ENCODE data around the gene TEC.
"Not testable (repeated sequence)": the region's sequence is repeated elsewhere in the genome, so short reads cannot be mapped to it uniquely, and the experiment has no call there.

Gene TEC

GRCh38 chr4:48222491-48222890 lies 47.1 kb downstream of the TEC start:
- no peak overlapping the region for H3K27ac ChIP-seq (ENCODE audit: low read length)
- H3K4me1 ChIP-seq (ENCODE audit: low read length) = peaks cover 8% of the 10 kb centered on the region; the same call in 1 of the 2 replicates
- no peak overlapping the region for H2AFZ ChIP-seq (ENCODE audit: low read length)
- no peaks in the 10 kb centered on the region for H3K9me2 ChIP-seq (replicated peaks; ENCODE audit: insufficient read depth, low read length)
- peaks cover 9% of the 10 kb centered on the region; the same call in 1 of the 2 replicates for H3F3A ChIP-seq (ENCODE audit: insufficient read depth, low read length)
- no peaks in the 10 kb centered on the region for H4K20me1 ChIP-seq (ENCODE audit: insufficient read depth, low read length)
- H3K9me3 ChIP-seq (replicated peaks; ENCODE audit: insufficient read depth, low read length) = no peaks in the 10 kb centered on the region
- no peak overlapping the region for H3K9ac ChIP-seq (ENCODE audit: low read length)
- no peak for TF ChIP-seq EZH2phosphoT487 (IDR thresholded peaks at IDR 0.05; ENCODE audit: low read length)
- no peak for TF ChIP-seq EZH2 (optimal IDR thresholded peaks at IDR 0.05; ENCODE audit: low read depth, low read length)
- H3K4me2 ChIP-seq (ENCODE audit: low read depth, low read length) = no peak overlapping the region
- H3K36me3 ChIP-seq (replicated peaks; ENCODE audit: insufficient read depth, low read length) = 0 out of 2 replicates have a peak, but pooled peaks cover 6% of the 10 kb centered on the region
- H3K4me3 ChIP-seq (ENCODE audit: low read length) = no peak overlapping the region
- H3K79me2 ChIP-seq (ENCODE audit: low read length) = peaks cover 82% of the 10 kb centered on the region
- H3K27me3 ChIP-seq (replicated peaks; ENCODE audit: insufficient read depth, low read length) = no peaks in the 10 kb centered on the region
- no peak for DNase-seq

- H3K9me2 ChIP-seq (replicated peaks; ENCODE audit: insufficient read depth, low read length); H3F3A ChIP-seq (ENCODE audit: insufficient read depth, low read length); H3K9ac ChIP-seq (ENCODE audit: low read length); H2AFZ ChIP-seq (ENCODE audit: low read length); H3K9me3 ChIP-seq (replicated peaks; ENCODE audit: insufficient read depth, low read length); H4K20me1 ChIP-seq (ENCODE audit: insufficient read depth, low read length); H3K4me1 ChIP-seq (ENCODE audit: low read length); H3K4me3 ChIP-seq (ENCODE audit: low read length); H3K36me3 ChIP-seq (replicated peaks; ENCODE audit: insufficient read depth, low read length); H3K27me3 ChIP-seq (replicated peaks; ENCODE audit: insufficient read depth, low read length): not testable (repeated sequence)
- peak; percentile 86 for DNase-seq
- Histone ChIP-seq H3K79me2 (ENCODE audit: low read length) (peaks cover 84% of the 10 kb centered on the region), H3K27ac (ENCODE audit: low read length) (0 out of 2 replicates have a peak overlapping the region, but pooled peaks have one; percentile 9), H3K4me2 (ENCODE audit: low read depth, low read length) (peak overlapping the region; percentile 7; the same call in 1 of the 2 replicates)
Observed at GRCh38 chr4:48219430-48219829, 50.2 kb downstream of the TEC start.

- H2AFZ ChIP-seq (ENCODE audit: low read length) = no peak overlapping the region
- H3K79me2 ChIP-seq (ENCODE audit: low read length) = peaks cover 84% of the 10 kb centered on the region
Observed at GRCh38 chr4:48216563-48216962, 53.1 kb downstream of the TEC start.

GRCh38 chr4:48215977-48216376 lies 53.7 kb downstream of the TEC start:
- Histone ChIP-seq H3F3A (ENCODE audit: insufficient read depth, low read length) (peaks cover 9% of the 10 kb centered on the region; the same call in 1 of the 2 replicates), H4K20me1 (ENCODE audit: insufficient read depth, low read length) (no peaks in the 10 kb centered on the region), H3K27ac (ENCODE audit: low read length) (no peak overlapping the region), H3K36me3 (replicated peaks; ENCODE audit: insufficient read depth, low read length) (no peaks in the 10 kb centered on the region), H3K79me2 (ENCODE audit: low read length) (peaks cover 84% of the 10 kb centered on the region), H3K9ac (ENCODE audit: low read length) (no peak overlapping the region), H2AFZ (ENCODE audit: low read length) (no peak overlapping the region), H3K4me3 (ENCODE audit: low read length) (no peak overlapping the region), H3K27me3 (replicated peaks; ENCODE audit: insufficient read depth, low read length) (no peaks in the 10 kb centered on the region), H3K4me1 (ENCODE audit: low read length) (peaks cover 11% of the 10 kb centered on the region), H3K9me2 (replicated peaks; ENCODE audit: insufficient read depth, low read length) (no peaks in the 10 kb centered on the region), H3K9me3 (replicated peaks; ENCODE audit: insufficient read depth, low read length) (no peaks in the 10 kb centered on the region), H3K4me2 (ENCODE audit: low read depth, low read length) (no peak overlapping the region)
- no peak for TF ChIP-seq EZH2phosphoT487 (IDR thresholded peaks at IDR 0.05; ENCODE audit: low read length)
- TF ChIP-seq CTCF (IDR thresholded peaks at IDR 0.05; ENCODE audit: low read length) = no peak
- TF ChIP-seq EZH2 (optimal IDR thresholded peaks at IDR 0.05; ENCODE audit: low read depth, low read length) = no peak
- no peak for DNase-seq

More at GRCh38 chr4:48216563-48216962, 53.1 kb downstream of the TEC start:
- no peak overlapping the region for H3K9ac ChIP-seq (ENCODE audit: low read length)
- H3K36me3 ChIP-seq (replicated peaks; ENCODE audit: insufficient read depth, low read length) = no peaks in the 10 kb centered on the region
- H3K9me3 ChIP-seq (replicated peaks; ENCODE audit: insufficient read depth, low read length) = no peaks in the 10 kb centered on the region
- DNase-seq = no peak
- H3F3A ChIP-seq (ENCODE audit: insufficient read depth, low read length) = peaks cover 9% of the 10 kb centered on the region; the same call in 1 of the 2 replicates
- H3K9me2 ChIP-seq (replicated peaks; ENCODE audit: insufficient read depth, low read length) = no peaks in the 10 kb centered on the region
- no peak overlapping the region for H3K4me3 ChIP-seq (ENCODE audit: low read length)
- no peak for TF ChIP-seq CTCF (IDR thresholded peaks at IDR 0.05; ENCODE audit: low read length)
- TF ChIP-seq EZH2 (optimal IDR thresholded peaks at IDR 0.05; ENCODE audit: low read depth, low read length) = no peak
- no peak for TF ChIP-seq EZH2phosphoT487 (IDR thresholded peaks at IDR 0.05; ENCODE audit: low read length)
- peaks cover 11% of the 10 kb centered on the region for H3K4me1 ChIP-seq (ENCODE audit: low read length)
- no peaks in the 10 kb centered on the region for H3K27me3 ChIP-seq (replicated peaks; ENCODE audit: insufficient read depth, low read length)
- H3K4me2 ChIP-seq (ENCODE audit: low read depth, low read length) = no peak overlapping the region
- H4K20me1 ChIP-seq (ENCODE audit: insufficient read depth, low read length) = no peaks in the 10 kb centered on the region
- no peak overlapping the region for H3K27ac ChIP-seq (ENCODE audit: low read length)

Measured in MM.1S (cell line).